ENCODE results near the gene PTPN3. TPM values are rescaled to one million over a fixed set of nuclear protein-coding genes. Genes with fewer than 3 reads are reported as not detected.

The PTPN3 gene
- total RNA-seq, 1 donor from 2014 or later, result 7.8 TPM

- no peak overlapping the region for H3K9ac ChIP-seq (ENCODE audit: low read depth in 1 of 3, low read length in 3 of 3)
- H3K27ac ChIP-seq (ENCODE audit: low read depth, low read length), result no peak overlapping the region
- peaks cover 2 to 36% (median 2%) of the 10 kb centered on the region in 3 donors for H3K4me1 ChIP-seq (ENCODE audit: control insufficient read depth in 3 of 3, insufficient read depth in 3 of 3, low read length in 3 of 3)
These were observed 6.5 kb downstream of the PTPN3 start for GRCh38 chr9:109491590-109491989.

GRCh38 chr9:109488791-109489492, 9.2 kb downstream of the PTPN3 start:
- no peak overlapping the region for H3K27ac ChIP-seq (ENCODE audit: low read depth, low read length)

More at GRCh38 chr9:109491590-109491989, 6.5 kb downstream of the PTPN3 start:
- no peaks in the 10 kb centered on the region for H3K27me3 ChIP-seq (ENCODE audit: control insufficient read depth in 3 of 3, insufficient read depth in 3 of 3, low read length in 3 of 3)
- H3K4me3 ChIP-seq (ENCODE audit: low read length in 3 of 3), result no peak overlapping the region
- no peaks in the 10 kb centered on the region for H3K36me3 ChIP-seq (ENCODE audit: control insufficient read depth in 3 of 3, insufficient read depth in 3 of 3, low read length in 3 of 3)
- H3K9me3 ChIP-seq (ENCODE audit: control insufficient read depth in 3 of 3, low read length in 3 of 3), result no peaks in the 10 kb centered on the region

GRCh38 chr9:109488351-109488750, 9.8 kb downstream of the PTPN3 start:
- no peak overlapping the region for H3K4me3 ChIP-seq (ENCODE audit: low read length in 3 of 3)
- H3K9ac ChIP-seq (ENCODE audit: low read depth in 1 of 3, low read length in 3 of 3), result no peak overlapping the region
- H3K36me3 ChIP-seq (ENCODE audit: control insufficient read depth in 3 of 3, insufficient read depth in 3 of 3, low read length in 3 of 3), result peaks cover 0 to 2% (median 0%) of the 10 kb centered on the region in 3 donors
- peaks cover 2 to 30% (median 2%) of the 10 kb centered on the region in 3 donors for H3K4me1 ChIP-seq (ENCODE audit: control insufficient read depth in 3 of 3, insufficient read depth in 3 of 3, low read length in 3 of 3)
- H3K27me3 ChIP-seq (ENCODE audit: control insufficient read depth in 3 of 3, insufficient read depth in 3 of 3, low read length in 3 of 3), result no peaks in the 10 kb centered on the region
- H3K9me3 ChIP-seq (ENCODE audit: control insufficient read depth in 3 of 3, low read length in 3 of 3), result no peaks in the 10 kb centered on the region
- H3K27ac ChIP-seq (ENCODE audit: low read depth, low read length), result no peak overlapping the region

More at GRCh38 chr9:109488791-109489492, 9.2 kb downstream of the PTPN3 start:
- Histone ChIP-seq H3K36me3 (ENCODE audit: control insufficient read depth in 3 of 3, insufficient read depth in 3 of 3, low read length in 3 of 3) (peaks cover 0 to under 1% (median 0%) of the 10 kb centered on the region in 3 donors), H3K9ac (ENCODE audit: low read depth in 1 of 3, low read length in 3 of 3) (no peak overlapping the region), H3K27me3 (ENCODE audit: control insufficient read depth in 3 of 3, insufficient read depth in 3 of 3, low read length in 3 of 3) (no peaks in the 10 kb centered on the region), H3K4me3 (ENCODE audit: low read length in 3 of 3) (no peak overlapping the region), H3K4me1 (ENCODE audit: control insufficient read depth in 3 of 3, insufficient read depth in 3 of 3, low read length in 3 of 3) (peaks cover 2 to 30% (median 2%) of the 10 kb centered on the region in 3 donors), H3K9me3 (ENCODE audit: control insufficient read depth in 3 of 3, low read length in 3 of 3) (no peaks in the 10 kb centered on the region)

- no peak overlapping the region for H3K27ac ChIP-seq (ENCODE audit: low read depth, low read length)
- H3K9me3 ChIP-seq (ENCODE audit: control insufficient read depth in 3 of 3, low read length in 3 of 3), result no peaks in the 10 kb centered on the region
- H3K4me3 ChIP-seq (ENCODE audit: low read length in 3 of 3), result no peak overlapping the region
- no peak overlapping the region for H3K9ac ChIP-seq (ENCODE audit: low read depth in 1 of 3, low read length in 3 of 3)
- H3K36me3 ChIP-seq (ENCODE audit: control insufficient read depth in 3 of 3, insufficient read depth in 3 of 3, low read length in 3 of 3), result peaks cover 0 to 2% (median 0%) of the 10 kb centered on the region in 3 donors
- H3K27me3 ChIP-seq (ENCODE audit: control insufficient read depth in 3 of 3, insufficient read depth in 3 of 3, low read length in 3 of 3), result no peaks in the 10 kb centered on the region
- peaks cover 4 to 38% (median 8%) of the 10 kb centered on the region in 3 donors for H3K4me1 ChIP-seq (ENCODE audit: control insufficient read depth in 3 of 3, insufficient read depth in 3 of 3, low read length in 3 of 3)
These were observed 10.9 kb downstream of the PTPN3 start for GRCh38 chr9:109487247-109487646.

GRCh38 chr9:109483744-109484429, 14.2 kb downstream of the PTPN3 start:
- peaks cover 0 to 2% (median 0%) of the 10 kb centered on the region in 3 donors for H3K36me3 ChIP-seq (ENCODE audit: control insufficient read depth in 3 of 3, insufficient read depth in 3 of 3, low read length in 3 of 3)

GRCh38 chr9:109482391-109482916, 15.7 kb downstream of the PTPN3 start:
- Histone ChIP-seq H3K27me3 (ENCODE audit: control insufficient read depth in 3 of 3, insufficient read depth in 3 of 3, low read length in 3 of 3) (no peaks in the 10 kb centered on the region), H3K9me3 (ENCODE audit: control insufficient read depth in 3 of 3, low read length in 3 of 3) (no peaks in the 10 kb centered on the region), H3K4me1 (ENCODE audit: control insufficient read depth in 3 of 3, insufficient read depth in 3 of 3, low read length in 3 of 3) (peaks cover 8 to 50% (median 21%) of the 10 kb centered on the region in 3 donors), H3K9ac (ENCODE audit: low read depth in 1 of 3, low read length in 3 of 3) (no peak overlapping the region), H3K4me3 (ENCODE audit: low read length in 3 of 3) (no peak overlapping the region), H3K27ac (ENCODE audit: low read depth, low read length) (no peak overlapping the region), H3K36me3 (ENCODE audit: control insufficient read depth in 3 of 3, insufficient read depth in 3 of 3, low read length in 3 of 3) (peaks cover 0 to 2% (median 0%) of the 10 kb centered on the region in 3 donors)

More at GRCh38 chr9:109483744-109484429, 14.2 kb downstream of the PTPN3 start:
- H3K27ac ChIP-seq (ENCODE audit: low read depth, low read length), result no peak overlapping the region
- peaks cover 11 to 43% (median 17%) of the 10 kb centered on the region in 3 donors for H3K4me1 ChIP-seq (ENCODE audit: control insufficient read depth in 3 of 3, insufficient read depth in 3 of 3, low read length in 3 of 3)
- H3K9ac ChIP-seq (ENCODE audit: low read depth in 1 of 3, low read length in 3 of 3), result no peak overlapping the region
- H3K4me3 ChIP-seq (ENCODE audit: low read length in 3 of 3), result no peak overlapping the region
- no peaks in the 10 kb centered on the region for H3K27me3 ChIP-seq (ENCODE audit: control insufficient read depth in 3 of 3, insufficient read depth in 3 of 3, low read length in 3 of 3)
- H3K9me3 ChIP-seq (ENCODE audit: control insufficient read depth in 3 of 3, low read length in 3 of 3), result no peaks in the 10 kb centered on the region

GRCh38 chr9:109481856-109482255, 16.3 kb downstream of the PTPN3 start:
- H3K4me3 ChIP-seq (ENCODE audit: low read length in 3 of 3), result peak overlapping the region in 1 of 3 donors; percentile 6
- peaks cover 8 to 56% (median 27%) of the 10 kb centered on the region in 3 donors for H3K4me1 ChIP-seq (ENCODE audit: control insufficient read depth in 3 of 3, insufficient read depth in 3 of 3, low read length in 3 of 3)
- H3K27ac ChIP-seq (ENCODE audit: low read depth, low read length), result no peak overlapping the region
- H3K36me3 ChIP-seq (ENCODE audit: control insufficient read depth in 3 of 3, insufficient read depth in 3 of 3, low read length in 3 of 3), result peaks cover 0 to 2% (median 0%) of the 10 kb centered on the region in 3 donors
- H3K9me3 ChIP-seq (ENCODE audit: control insufficient read depth in 3 of 3, low read length in 3 of 3), result no peaks in the 10 kb centered on the region
- no peak overlapping the region for H3K9ac ChIP-seq (ENCODE audit: low read depth in 1 of 3, low read length in 3 of 3)
- H3K27me3 ChIP-seq (ENCODE audit: control insufficient read depth in 3 of 3, insufficient read depth in 3 of 3, low read length in 3 of 3), result no peaks in the 10 kb centered on the region

- H3K4me1 ChIP-seq (ENCODE audit: control insufficient read depth in 3 of 3, insufficient read depth in 3 of 3, low read length in 3 of 3), result peaks cover 19 to 71% (median 43%) of the 10 kb centered on the region in 3 donors
- no peak overlapping the region for H3K4me3 ChIP-seq (ENCODE audit: low read length in 3 of 3)
- no peak overlapping the region for H3K27ac ChIP-seq (ENCODE audit: low read depth, low read length)
- H3K27me3 ChIP-seq (ENCODE audit: control insufficient read depth in 3 of 3, insufficient read depth in 3 of 3, low read length in 3 of 3), result no peaks in the 10 kb centered on the region
- no peaks in the 10 kb centered on the region for H3K9me3 ChIP-seq (ENCODE audit: control insufficient read depth in 3 of 3, low read length in 3 of 3)
- no peak overlapping the region for H3K9ac ChIP-seq (ENCODE audit: low read depth in 1 of 3, low read length in 3 of 3)
- H3K36me3 ChIP-seq (ENCODE audit: control insufficient read depth in 3 of 3, insufficient read depth in 3 of 3, low read length in 3 of 3), result peaks cover 0 to 2% (median 0%) of the 10 kb centered on the region in 3 donors
These were observed 18.3 kb downstream of the PTPN3 start for GRCh38 chr9:109479822-109480221.

GRCh38 chr9:109478665-109479380, 19.3 kb downstream of the PTPN3 start:
- Histone ChIP-seq H3K4me1 (ENCODE audit: control insufficient read depth in 3 of 3, insufficient read depth in 3 of 3, low read length in 3 of 3) (peaks cover 29 to 71% (median 53%) of the 10 kb centered on the region in 3 donors), H3K36me3 (ENCODE audit: control insufficient read depth in 3 of 3, insufficient read depth in 3 of 3, low read length in 3 of 3) (no peaks in the 10 kb centered on the region), H3K27ac (ENCODE audit: low read depth, low read length) (no peak overlapping the region)

More at GRCh38 chr9:109478665-109479380, 19.3 kb downstream of the PTPN3 start:
- Histone ChIP-seq H3K4me3 (ENCODE audit: low read length in 3 of 3) (no peak overlapping the region), H3K27me3 (ENCODE audit: control insufficient read depth in 3 of 3, insufficient read depth in 3 of 3, low read length in 3 of 3) (no peaks in the 10 kb centered on the region), H3K9ac (ENCODE audit: low read depth in 1 of 3, low read length in 3 of 3) (no peak overlapping the region), H3K9me3 (ENCODE audit: control insufficient read depth in 3 of 3, low read length in 3 of 3) (no peaks in the 10 kb centered on the region)

Measured in skeletal muscle tissue (tissue), 4 donors.